GM19397 (cell line): Measurements from ENCODE around the gene RPSA.
A peak's percentile ranks its signal among the peaks of the same experiment; 100 is the strongest.
"Not testable (repeated sequence)": the region's sequence is repeated elsewhere in the genome, so short reads cannot be mapped to it uniquely, and the experiment has no call there.

Source experiments
- ATAC-seq: cut with Tn5 transposase; IDR thresholded peaks from one replicate; pipeline ENCODE4 v1.9.1; 2021; ENCODE audit warnings: mild to moderate bottlenecking, moderate library complexity; ENCODE audit not compliant: unreplicated experiment

Gene RPSA

GRCh38 chr3:39388153-39388552, 18.4 kb upstream of the RPSA start:
- ATAC-seq = no peak

- ATAC-seq = peak; percentile 68
Measured at GRCh38 chr3:39388741-39389248, 17.7 kb upstream of the RPSA start.

GRCh38 chr3:39390181-39390580, 16.3 kb upstream of the RPSA start:
- no peak for ATAC-seq

- no peak for ATAC-seq
Measured at GRCh38 chr3:39396690-39397089, 9.8 kb upstream of the RPSA start.

GRCh38 chr3:39398700-39399099, 7.8 kb upstream of the RPSA start:
- ATAC-seq = no peak

GRCh38 chr3:39401983-39402382, 4.5 kb upstream of the RPSA start:
- ATAC-seq = no peak

- ATAC-seq = no peak
Measured at GRCh38 chr3:39404943-39405686, 1.4 kb upstream of the RPSA start.

GRCh38 chr3:39405687-39406367, 693 bp upstream of the RPSA start:
- no peak for ATAC-seq

GRCh38 chr3:39407259-39407629, 724 bp downstream of the RPSA start:
- no peak for ATAC-seq

GRCh38 chr3:39407773-39408492, 1.4 kb downstream of the RPSA start:
- no peak for ATAC-seq

- ATAC-seq = no peak
Measured at GRCh38 chr3:39408493-39409372, 2.2 kb downstream of the RPSA start.

- no peak for ATAC-seq
Measured at GRCh38 chr3:39409514-39410136, 3.1 kb downstream of the RPSA start.

GRCh38 chr3:39410893-39411292, 4.4 kb downstream of the RPSA start:
- ATAC-seq = no peak

GRCh38 chr3:39412668-39413260, 6.2 kb downstream of the RPSA start:
- no peak for ATAC-seq

- ATAC-seq = no peak
Measured at GRCh38 chr3:39413691-39414420, 7.3 kb downstream of the RPSA start.

- ATAC-seq = no peak
Measured at GRCh38 chr3:39414421-39414907, 7.9 kb downstream of the RPSA start.

GRCh38 chr3:39415302-39415701, 8.8 kb downstream of the RPSA start:
- not testable (repeated sequence) for ATAC-seq

- ATAC-seq = no peak
Measured at GRCh38 chr3:39415983-39416382, 9.5 kb downstream of the RPSA start.

- not testable (repeated sequence) for ATAC-seq
Measured at GRCh38 chr3:39416998-39417397, 10.5 kb downstream of the RPSA start.
